Measurements from ENCODE around the gene CMTM4.

The CMTM4 gene

GRCh38 chr16:66719246-66719645, 22.7 kb upstream of the CMTM4 start:
- Histone ChIP-seq H3K36me3 (ENCODE audit: insufficient read depth) (0 out of 2 replicates have a peak, but pooled peaks cover 3% of the 10 kb centered on the region), H2AFZ (ENCODE audit: low read depth) (no peak overlapping the region), H3K4me2 (no peak overlapping the region), H3K4me1 (ENCODE audit: low read depth, poor library complexity, severe bottlenecking) (no peaks in the 10 kb centered on the region), H3K79me2 (ENCODE audit: insufficient read depth, low read depth) (no peaks in the 10 kb centered on the region), H3K4me3 (IDR thresholded peaks at IDR 0.05; ENCODE audit: insufficient read depth, low read depth, low read length) (no peak overlapping the region), H3K9ac (no peak overlapping the region), H3K27me3 (ENCODE audit: insufficient read depth, low read depth) (no peaks in the 10 kb centered on the region), H3K27ac (no peak overlapping the region), H4K20me1 (ENCODE audit: insufficient read depth) (no peaks in the 10 kb centered on the region)
- TF ChIP-seq CTCF (conservative IDR thresholded peaks at IDR 0.05; ENCODE audit: low read depth, low read length) = no peak

- no peaks in the 10 kb centered on the region for H3K36me3 ChIP-seq (ENCODE audit: insufficient read depth)
- no peaks in the 10 kb centered on the region for H4K20me1 ChIP-seq (ENCODE audit: insufficient read depth)
- no peaks in the 10 kb centered on the region for H3K4me1 ChIP-seq (ENCODE audit: low read depth, poor library complexity, severe bottlenecking)
- H3K27ac ChIP-seq = no peak overlapping the region
- H3K4me3 ChIP-seq (IDR thresholded peaks at IDR 0.05; ENCODE audit: insufficient read depth, low read depth, low read length) = no peak overlapping the region
- H3K9ac ChIP-seq = no peak overlapping the region
- H2AFZ ChIP-seq (ENCODE audit: low read depth) = no peak overlapping the region
- no peaks in the 10 kb centered on the region for H3K79me2 ChIP-seq (ENCODE audit: insufficient read depth, low read depth)
- H3K4me2 ChIP-seq = no peak overlapping the region
- no peaks in the 10 kb centered on the region for H3K27me3 ChIP-seq (ENCODE audit: insufficient read depth, low read depth)
- no peak for TF ChIP-seq CTCF (conservative IDR thresholded peaks at IDR 0.05; ENCODE audit: low read depth, low read length)
Measured at GRCh38 chr16:66717776-66718175, 21.2 kb upstream of the CMTM4 start.

- Histone ChIP-seq H3K4me2 (no peak overlapping the region), H3K27ac (no peak overlapping the region), H3K79me2 (ENCODE audit: insufficient read depth, low read depth) (no peaks in the 10 kb centered on the region), H3K27me3 (ENCODE audit: insufficient read depth, low read depth) (no peaks in the 10 kb centered on the region), H3K9ac (no peak overlapping the region), H2AFZ (ENCODE audit: low read depth) (no peak overlapping the region), H3K4me1 (ENCODE audit: low read depth, poor library complexity, severe bottlenecking) (no peaks in the 10 kb centered on the region), H4K20me1 (ENCODE audit: insufficient read depth) (no peaks in the 10 kb centered on the region), H3K4me3 (IDR thresholded peaks at IDR 0.05; ENCODE audit: insufficient read depth, low read depth, low read length) (no peak overlapping the region), H3K36me3 (ENCODE audit: insufficient read depth) (no peaks in the 10 kb centered on the region)
- no peak for TF ChIP-seq CTCF (conservative IDR thresholded peaks at IDR 0.05; ENCODE audit: low read depth, low read length)
Measured at GRCh38 chr16:66717112-66717675, 20.7 kb upstream of the CMTM4 start.

GRCh38 chr16:66714654-66715307, 18.2 kb upstream of the CMTM4 start:
- no peak overlapping the region for H3K4me2 ChIP-seq
- H3K9ac ChIP-seq = no peak overlapping the region
- H4K20me1 ChIP-seq (ENCODE audit: insufficient read depth) = no peaks in the 10 kb centered on the region
- no peaks in the 10 kb centered on the region for H3K79me2 ChIP-seq (ENCODE audit: insufficient read depth, low read depth)
- no peak overlapping the region for H3K27ac ChIP-seq
- no peaks in the 10 kb centered on the region for H3K36me3 ChIP-seq (ENCODE audit: insufficient read depth)
- H3K4me1 ChIP-seq (ENCODE audit: low read depth, poor library complexity, severe bottlenecking) = no peaks in the 10 kb centered on the region
- H2AFZ ChIP-seq (ENCODE audit: low read depth) = no peak overlapping the region
- no peak overlapping the region for H3K4me3 ChIP-seq (IDR thresholded peaks at IDR 0.05; ENCODE audit: insufficient read depth, low read depth, low read length)
- TF ChIP-seq CTCF (conservative IDR thresholded peaks at IDR 0.05; ENCODE audit: low read depth, low read length) = no peak
- no peaks in the 10 kb centered on the region for H3K27me3 ChIP-seq (ENCODE audit: insufficient read depth, low read depth)
